Measurements from ENCODE around the gene C2orf76. TPM values are rescaled to one million over a fixed set of nuclear protein-coding genes. Genes with fewer than 3 reads are reported as not detected.

Gene C2orf76
- total and polyA plus RNA-seq, 2 donors (not counting 1 experiment from before 2014, with no cell fraction given) = 6.9 to 13.6 TPM

DNA sequence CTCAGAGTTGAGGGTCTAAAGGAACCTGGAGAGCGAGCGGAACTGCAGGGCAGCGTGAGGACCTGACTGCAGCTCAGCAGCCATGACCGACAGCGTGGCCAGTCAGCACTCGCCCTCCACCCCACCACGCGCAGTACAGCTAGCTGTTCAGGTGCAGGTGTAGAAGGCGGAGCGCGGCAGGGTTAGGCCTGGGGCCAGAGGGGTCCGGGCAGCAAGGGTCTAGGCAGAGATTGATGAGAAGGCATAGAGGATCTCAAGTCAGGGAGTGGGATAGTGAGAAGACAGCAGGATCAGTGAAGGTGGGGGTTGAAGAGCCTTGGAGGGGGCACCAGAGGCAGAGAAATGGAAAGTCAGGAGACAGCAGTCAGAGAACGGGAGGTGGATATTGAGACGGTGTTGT, 72.0 kb downstream of the C2orf76 start:
- H3K4me3 Mint-ChIP-seq = no peak overlapping the region
- no peak overlapping the region for H3K27ac ChIP-seq (ENCODE audit: low read length in 2 of 2)
- CTCF ChIA-PET = no interaction called here
- ATAC-seq (ENCODE audit: low read depth) = no peak
- DNase-seq = no peak
- H2AFZ ChIP-seq (ENCODE audit: insufficient read depth, low read depth, low read length, poor library complexity, severe bottlenecking) = no peak overlapping the region
- TF ChIP-seq, protein P1, sequence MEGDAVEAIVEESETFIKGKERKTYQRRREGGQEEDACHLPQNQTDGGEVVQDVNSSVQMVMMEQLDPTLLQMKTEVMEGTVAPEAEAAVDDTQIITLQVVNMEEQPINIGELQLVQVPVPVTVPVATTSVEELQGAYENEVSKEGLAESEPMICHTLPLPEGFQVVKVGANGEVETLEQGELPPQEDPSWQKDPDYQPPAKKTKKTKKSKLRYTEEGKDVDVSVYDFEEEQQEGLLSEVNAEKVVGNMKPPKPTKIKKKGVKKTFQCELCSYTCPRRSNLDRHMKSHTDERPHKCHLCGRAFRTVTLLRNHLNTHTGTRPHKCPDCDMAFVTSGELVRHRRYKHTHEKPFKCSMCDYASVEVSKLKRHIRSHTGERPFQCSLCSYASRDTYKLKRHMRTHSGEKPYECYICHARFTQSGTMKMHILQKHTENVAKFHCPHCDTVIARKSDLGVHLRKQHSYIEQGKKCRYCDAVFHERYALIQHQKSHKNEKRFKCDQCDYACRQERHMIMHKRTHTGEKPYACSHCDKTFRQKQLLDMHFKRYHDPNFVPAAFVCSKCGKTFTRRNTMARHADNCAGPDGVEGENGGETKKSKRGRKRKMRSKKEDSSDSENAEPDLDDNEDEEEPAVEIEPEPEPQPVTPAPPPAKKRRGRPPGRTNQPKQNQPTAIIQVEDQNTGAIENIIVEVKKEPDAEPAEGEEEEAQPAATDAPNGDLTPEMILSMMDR (IDR thresholded peaks at IDR 0.05) = no peak
- TF ChIP-seq EZH2 (IDR thresholded peaks at IDR 0.05; ENCODE audit: borderline replicate concordance, insufficient read depth, low read depth, low read length, poor library complexity, severe bottlenecking) = no peak
- H3K27me3 Mint-ChIP-seq = no peaks in the 10 kb centered on the region
- no peaks in the 10 kb centered on the region for H4K20me1 ChIP-seq (ENCODE audit: control insufficient read depth, insufficient read depth, low read length, poor library complexity, severe bottlenecking)
- no peaks in the 10 kb centered on the region for H3K36me3 ChIP-seq (replicated peaks in 1 of 2; ENCODE audit: control extremely low read depth in 1 of 2, control insufficient read depth in 1 of 2, extremely low read depth in 1 of 2, insufficient read depth in 2 of 2, low read length in 1 of 2)
- H3K79me2 ChIP-seq (ENCODE audit: control insufficient read depth, insufficient read depth, low read length) = no peaks in the 10 kb centered on the region
- H3K9me3 Mint-ChIP-seq (ENCODE audit: insufficient read depth) = no peaks in the 10 kb centered on the region
- H3K27me3 ChIP-seq (replicated peaks in 1 of 4; ENCODE audit: control extremely low read depth in 1 of 4, control insufficient read depth in 3 of 4, insufficient read depth in 4 of 4, low read length in 3 of 4) = no peaks in the 10 kb centered on the region
- intact Hi-C loops (cut with micrococcal nuclease) = no loop called here
- H3K4me1 ChIP-seq (ENCODE audit: control insufficient read depth in 2 of 2, insufficient read depth in 2 of 2, low read length in 2 of 2) = no peaks in the 10 kb centered on the region
- POLR2A ChIA-PET = no interaction called here
- WGBS (ENCODE audit: insufficient coverage) = 91% methylated on average over 12 of the region's 14 CpGs
- no peak overlapping the region for H3K4me2 ChIP-seq (replicated peaks; ENCODE audit: low read depth, low read length, poor library complexity, severe bottlenecking)
- H3K4me1 Mint-ChIP-seq = peaks cover 2% of the 10 kb centered on the region
- no peak overlapping the region for H3K27ac Mint-ChIP-seq
- no peaks in the 10 kb centered on the region for H3K9me3 ChIP-seq (ENCODE audit: control extremely low read depth in 1 of 3, control insufficient read depth in 2 of 3, insufficient read depth in 1 of 3, low read length in 2 of 3)
- H3K4me3 ChIP-seq (ENCODE audit: control extremely low read depth in 1 of 5, extremely low read depth in 1 of 5, insufficient read depth in 1 of 5, low read depth in 2 of 5, low read length in 4 of 5) = no peak overlapping the region
- H3K9ac ChIP-seq (ENCODE audit: low read length) = no peak overlapping the region

DNA sequence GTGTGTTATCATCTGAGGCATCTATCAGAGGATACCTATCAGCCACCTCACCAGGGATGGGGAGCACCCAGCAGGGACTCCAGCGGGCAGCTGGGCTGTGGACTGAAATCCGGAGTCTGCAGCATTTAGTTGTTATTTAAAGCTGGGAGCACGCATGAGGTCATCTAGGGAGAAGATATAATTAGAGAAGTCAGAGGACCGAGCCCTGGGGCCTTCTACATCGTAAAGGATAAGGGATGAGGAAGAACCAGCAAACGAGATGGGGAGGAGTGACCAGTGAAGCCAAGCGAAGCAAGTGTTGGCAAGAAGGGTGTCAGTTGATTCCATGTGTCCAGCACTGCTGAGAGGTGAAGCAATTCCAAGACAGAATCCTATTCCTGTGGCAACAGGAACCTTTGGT, 72.7 kb downstream of the C2orf76 start:
- intact Hi-C loops (cut with micrococcal nuclease) = no loop called here
- H3K27ac Mint-ChIP-seq = no peak overlapping the region
- 91% methylated on average over 7 of the region's 7 CpGs for WGBS (ENCODE audit: insufficient coverage)
- Histone ChIP-seq H2AFZ (ENCODE audit: insufficient read depth, low read depth, low read length, poor library complexity, severe bottlenecking) (no peak overlapping the region), H3K79me2 (ENCODE audit: control insufficient read depth, insufficient read depth, low read length) (no peaks in the 10 kb centered on the region), H3K4me2 (replicated peaks; ENCODE audit: low read depth, low read length, poor library complexity, severe bottlenecking) (no peak overlapping the region), H3K4me3 (ENCODE audit: control extremely low read depth in 1 of 5, extremely low read depth in 1 of 5, insufficient read depth in 1 of 5, low read depth in 2 of 5, low read length in 4 of 5) (no peak overlapping the region), H3K36me3 (replicated peaks in 1 of 2; ENCODE audit: control extremely low read depth in 1 of 2, control insufficient read depth in 1 of 2, extremely low read depth in 1 of 2, insufficient read depth in 2 of 2, low read length in 1 of 2) (no peaks in the 10 kb centered on the region), H3K9me3 (ENCODE audit: control extremely low read depth in 1 of 3, control insufficient read depth in 2 of 3, insufficient read depth in 1 of 3, low read length in 2 of 3) (no peaks in the 10 kb centered on the region), H4K20me1 (ENCODE audit: control insufficient read depth, insufficient read depth, low read length, poor library complexity, severe bottlenecking) (no peaks in the 10 kb centered on the region), H3K4me1 (ENCODE audit: control insufficient read depth in 2 of 2, insufficient read depth in 2 of 2, low read length in 2 of 2) (no peaks in the 10 kb centered on the region), H3K27ac (ENCODE audit: low read length in 2 of 2) (no peak overlapping the region), H3K27me3 (replicated peaks in 1 of 4; ENCODE audit: control extremely low read depth in 1 of 4, control insufficient read depth in 3 of 4, insufficient read depth in 4 of 4, low read length in 3 of 4) (no peaks in the 10 kb centered on the region), H3K9ac (ENCODE audit: low read length) (no peak overlapping the region)
- peaks cover 2% of the 10 kb centered on the region for H3K4me1 Mint-ChIP-seq
- CTCF ChIA-PET = no interaction called here
- H3K9me3 Mint-ChIP-seq (ENCODE audit: insufficient read depth) = no peaks in the 10 kb centered on the region
- DNase-seq (no peak), ATAC-seq (ENCODE audit: low read depth) (no peak)
- no peak for TF ChIP-seq EZH2 (IDR thresholded peaks at IDR 0.05; ENCODE audit: borderline replicate concordance, insufficient read depth, low read depth, low read length, poor library complexity, severe bottlenecking)
- TF ChIP-seq, protein P1 (IDR thresholded peaks at IDR 0.05) = no peak
- no peak overlapping the region for H3K4me3 Mint-ChIP-seq
- POLR2A ChIA-PET = no interaction called here
- no peaks in the 10 kb centered on the region for H3K27me3 Mint-ChIP-seq
